Endothelial cell of umbilical vein (primary cell): Measurements from ENCODE around the gene PET100. TPM values are rescaled to one million over a fixed set of nuclear protein-coding genes. Genes with fewer than 3 reads are reported as not detected.

ENCODE experiments used
- BruUV-seq: library from RNA; stranded (reverse); fragments of 400-500 nt; replicated peaks from 2 replicates; lab custom pipeline; 2021; lab: Mats Ljungman, UMichigan
- CTCF ChIA-PET: fragments of 300-600, 350-600 bp; sonication (Branson Sonifier 250); formaldehyde crosslinking; loops from one replicate; lab custom pipeline; 2021; ENCODE audit warnings: antibody characterized with exemption, inconsistent platforms; lab: Charles Lee
- POLR2A ChIA-PET: fragments of 300-600, 350-600 bp; sonication (Branson Sonifier 250); formaldehyde crosslinking; loops from one replicate; lab custom pipeline; 2021; ENCODE audit warnings: antibody characterized with exemption, inconsistent platforms; lab: Charles Lee
- DNase-seq: peaks from one replicate; pipeline ENCODE4 v3.0.0-alpha.2; 2011; ENCODE audit warnings: low read depth, low spot score
- FAIRE-seq: peaks from 2 replicates; lab custom pipeline; 2011; peaks lifted over from hg19 to GRCh38; lab: Jason Lieb, UNC
- H2AFZ ChIP-seq: 2 replicates; pipeline ENCODE4 v1.6.0; 2012; ENCODE audit warnings: low read depth, low read length, control low read depth, inconsistent platforms
- H3K27ac ChIP-seq: 2 replicates; pipeline ENCODE4 v1.5.1; 2011; ENCODE audit warnings: low read depth, mild to moderate bottlenecking, control low read depth, low read length, moderate library complexity; ENCODE audit not compliant: insufficient read depth
- H3K27me3 ChIP-seq, 2 experiments: 2 replicates each; pipeline versions ENCODE4 v1.6.0 to v1.6.1; 2011; ENCODE audit warnings: low read length in 2 of 2, mixed read lengths in 1 of 2; ENCODE audit not compliant: control insufficient read depth in 2 of 2, insufficient read depth in 2 of 2
- H3K36me3 ChIP-seq, 2 experiments: 2 replicates in 1 of 2; 3 replicates in 1 of 2; pipeline ENCODE4 v1.5.1; 2011; ENCODE audit warnings: low read length in 2 of 2, mild to moderate bottlenecking in 1 of 2, moderate library complexity in 1 of 2; ENCODE audit not compliant: control insufficient read depth in 2 of 2, insufficient read depth in 2 of 2; ENCODE audit errors: extremely low read depth in 1 of 2
- H3K4me1 ChIP-seq: 3 replicates; pipeline ENCODE4 v1.5.1; 2011; ENCODE audit warnings: mild to moderate bottlenecking, low read length; ENCODE audit not compliant: control insufficient read depth, insufficient read depth; ENCODE audit errors: extremely low read depth
- H3K4me2 ChIP-seq: 2 replicates; pipeline ENCODE4 v1.6.1; 2011; ENCODE audit warnings: low read length, control low read depth, mixed read lengths; ENCODE audit not compliant: insufficient read depth
- H3K4me3 ChIP-seq, 3 experiments: fragments of 200-600 bp in 1 of 3; sonication (generic), shearing (Covaris generic) in 1 of 3; replicated peaks in 1 of 3; 2 replicates each; pipeline ENCODE4 v1.5.1; 2011 to 2016; ENCODE audit warnings: control low read depth in 3 of 3, low read length in 3 of 3, mild to moderate bottlenecking in 2 of 3, inconsistent platforms in 1 of 3, low read depth in 1 of 3, moderate library complexity in 1 of 3; ENCODE audit not compliant: insufficient read depth in 1 of 3
- H3K79me2 ChIP-seq: 2 replicates; pipeline ENCODE4 v1.6.0; 2012; ENCODE audit warnings: low read length, inconsistent platforms; ENCODE audit not compliant: control insufficient read depth, insufficient read depth
- H3K9ac ChIP-seq: replicated peaks from 2 replicates; pipeline ENCODE3; 2011; ENCODE audit warnings: low read length, control low read depth; ENCODE audit not compliant: insufficient read depth; ENCODE audit errors: extremely low read depth
- H3K9me1 ChIP-seq: replicated peaks from 3 replicates; pipeline ENCODE4 v1.6.0; 2011; ENCODE audit warnings: mild to moderate bottlenecking, low read length; ENCODE audit not compliant: control insufficient read depth, insufficient read depth; ENCODE audit errors: extremely low read depth
- H3K9me3 ChIP-seq: replicated peaks from 2 replicates; pipeline ENCODE4 v1.5.1; 2012; ENCODE audit warnings: low read length, inconsistent platforms; ENCODE audit not compliant: control insufficient read depth, insufficient read depth
- H4K20me1 ChIP-seq: replicated peaks from 2 replicates; pipeline ENCODE3; 2011; ENCODE audit warnings: mild to moderate bottlenecking, low read length; ENCODE audit not compliant: control insufficient read depth, insufficient read depth; ENCODE audit errors: extremely low read depth
- CTCF ChIP-seq, 2 donors: IDR thresholded peaks; 1 replicate in 1 of 2; 2 replicates in 1 of 2; pipeline ENCODE4 v1.5.1; 2011; ENCODE audit warnings: low read length in 2 of 2, mild to moderate bottlenecking in 2 of 2, moderate library complexity in 2 of 2, control low read depth in 1 of 2, inconsistent platforms in 1 of 2, low read depth in 1 of 2; ENCODE audit not compliant: insufficient read depth in 1 of 2; ENCODE audit errors: extremely low read depth in 1 of 2
- EZH2 ChIP-seq: IDR thresholded peaks from 2 replicates; pipeline ENCODE4 v1.6.1; 2012; ENCODE audit warnings: borderline replicate concordance, low read depth, mild to moderate bottlenecking, moderate library complexity, low read length, inconsistent platforms; ENCODE audit not compliant: severe bottlenecking
- GATA2 ChIP-seq: IDR thresholded peaks from 2 replicates; pipeline ENCODE4 v1.7.0; 2011; ENCODE audit warnings: low read depth, mild to moderate bottlenecking, moderate library complexity, mixed read lengths, low read length; ENCODE audit not compliant: insufficient read length, insufficient read depth
- JUN ChIP-seq: IDR thresholded peaks from 2 replicates; pipeline ENCODE4 v1.6.1; 2011; ENCODE audit warnings: borderline replicate concordance, low read depth; ENCODE audit not compliant: insufficient read length, insufficient read depth
- MAX ChIP-seq: IDR thresholded peaks from 2 replicates; pipeline ENCODE4 v1.6.1; 2011; ENCODE audit not compliant: insufficient read depth, insufficient read length
- MYC ChIP-seq: IDR thresholded peaks from one replicate; pipeline ENCODE4 v1.6.1; 2011; ENCODE audit warnings: mild to moderate bottlenecking, low read depth, low read length
- POLR2A ChIP-seq: IDR thresholded peaks from 2 replicates; pipeline ENCODE4 v1.6.1; 2012; ENCODE audit warnings: low read depth, mild to moderate bottlenecking, control low read depth, low read length
- POLR2AphosphoS5 ChIP-seq: IDR thresholded peaks from 2 replicates; pipeline ENCODE4 v1.6.1; 2012; ENCODE audit warnings: low read depth, mild to moderate bottlenecking, control low read depth, low read length, moderate library complexity; ENCODE audit not compliant: insufficient read depth
- dilution Hi-C: fragments of 300-500 bp; cut with MboI; formaldehyde crosslinking; loops from one replicate; pipeline ENCODE4 v1.15.0; 2019; ENCODE audit warnings: low sequenced_read_pairs; ENCODE audit not compliant: extremely low pct_ligation_motif_present
- intact Hi-C: fragments of 100-400 bp; cut with micrococcal nuclease; formaldehyde crosslinking; loops from one replicate; pipeline ENCODE4 v1.10.0; 2022
- polyA plus RNA-seq, 4 experiments: library from polyadenylated mRNA; depleted of rRNA in 3 of 4; stranded (reverse) in 3 of 4; unstranded in 1 of 4; fragments of >200 nt; gene quantifications; 2 replicates each; pipeline versions ENCODE4 v1.2.1 to v1.2.3, GENCODE V29; 2011 to 2012; ENCODE audit warnings: missing spikeins in 1 of 4
- total RNA-seq: library from RNA; stranded (reverse); gene quantifications from 2 replicates; pipeline ENCODE4 v1.2.3, GENCODE V29; 2021

Gene PET100
- total and polyA plus RNA-seq, 2 donors (not counting 3 experiments of a cell fraction or from before 2014, with no cell fraction given), result 55.0 to 172 TPM

- BruUV-seq, result no TSS peak
Observed at GRCh38 chr19:7632340-7633203, 3.0 kb downstream of the PET100 start.

More at GRCh38 chr19:7632340-7633203, 3.0 kb downstream of the PET100 start:
- H2AFZ ChIP-seq, result no peak overlapping the region
- H3K4me3 ChIP-seq, result no peak overlapping the region
- TF ChIP-seq MYC (no peak), MAX (no peak), EZH2 (no peak), JUN (no peak), POLR2A (no peak), GATA2 (no peak), POLR2AphosphoS5 (no peak), CTCF (IDR thresholded peaks at IDR 0.05; ENCODE audit: extremely low read depth in 1 of 2, insufficient read depth in 1 of 2, low read depth in 1 of 2, low read length in 2 of 2) (no peak)
- peaks cover 20% of the 10 kb centered on the region for H3K4me1 ChIP-seq
- POLR2A ChIA-PET, result no interaction called here
- H3K27ac ChIP-seq, result no peak overlapping the region
- no peaks in the 10 kb centered on the region for H3K27me3 ChIP-seq
- dilution Hi-C loops (no loop called here), intact Hi-C loops (no loop called here)
- no peak overlapping the region for H3K4me2 ChIP-seq
- H3K9me3 ChIP-seq, result no peaks in the 10 kb centered on the region
- FAIRE-seq (no peak), DNase-seq (no peak)
- H3K9me1 ChIP-seq, result no peaks in the 10 kb centered on the region
- H3K36me3 ChIP-seq, result peaks cover 0 to 4% of the 10 kb centered on the region in 2 experiments
- H3K9ac ChIP-seq, result no peak overlapping the region
- H4K20me1 ChIP-seq, result no peaks in the 10 kb centered on the region
- CTCF ChIA-PET, result interaction anchor here (1.6 kb wide), 1 partner anchor 64 kb away, joined by 6 read pairs; no protein-coding TSS in a partner anchor
- peaks cover 29% of the 10 kb centered on the region for H3K79me2 ChIP-seq
